NCI-H345 (cell line): ENCODE data around the gene PRAME.

Experiments
- DNase-seq: peaks from one replicate; lab custom pipeline; 2025; lab: John Stamatoyannopoulos, UW

The PRAME gene

GRCh38 chr22:22579869-22580604 is 21.0 kb upstream of the PRAME start:
- DNase-seq = no peak

- no peak for DNase-seq
These were observed 19.8 kb upstream of the PRAME start for GRCh38 chr22:22578702-22579424.

GRCh38 chr22:22576989-22577427 is 17.9 kb upstream of the PRAME start:
- no peak for DNase-seq

GRCh38 chr22:22576244-22576988 is 17.4 kb upstream of the PRAME start:
- DNase-seq = peak; percentile 2

GRCh38 chr22:22574361-22574760 is 15.3 kb upstream of the PRAME start:
- no peak for DNase-seq

GRCh38 chr22:22573047-22573889 is 14.2 kb upstream of the PRAME start:
- no peak for DNase-seq

- DNase-seq = no peak
These were observed 12.8 kb upstream of the PRAME start for GRCh38 chr22:22571862-22572261.

GRCh38 chr22:22571429-22571828 is 12.4 kb upstream of the PRAME start:
- DNase-seq = no peak

- DNase-seq = no peak
These were observed 10.2 kb upstream of the PRAME start for GRCh38 chr22:22569218-22569617.

GRCh38 chr22:22565981-22566380 is 6.9 kb upstream of the PRAME start:
- DNase-seq = no peak

GRCh38 chr22:22558071-22558971 is 744 bp downstream of the PRAME start:
- DNase-seq = no peak

- DNase-seq = no peak
These were observed 1.8 kb downstream of the PRAME start for GRCh38 chr22:22556995-22557925.

- DNase-seq = no peak
These were observed 2.5 kb downstream of the PRAME start for GRCh38 chr22:22556578-22556977.

GRCh38 chr22:22555596-22555995 is 3.5 kb downstream of the PRAME start:
- no peak for DNase-seq

GRCh38 chr22:22554587-22555284 is 4.3 kb downstream of the PRAME start:
- no peak for DNase-seq

- no peak for DNase-seq
These were observed 5.1 kb downstream of the PRAME start for GRCh38 chr22:22553735-22554586.

GRCh38 chr22:22553141-22553540 is 5.9 kb downstream of the PRAME start:
- DNase-seq = no peak

- no peak for DNase-seq
These were observed 6.4 kb downstream of the PRAME start for GRCh38 chr22:22552630-22553029.
